ENCODE data around the gene AMZ2.

GRCh38 chr17:68302066-68302564 is 54.3 kb downstream of the AMZ2 start:
- TF ChIP-seq CTCF (conservative IDR thresholded peaks at IDR 0.05) (no peak), ZFX (IDR thresholded peaks at IDR 0.05) (no peak)
